H9 (cell line): ENCODE data around the gene ZFPL1. TPM values are rescaled to one million over a fixed set of nuclear protein-coding genes. Genes with fewer than 3 reads are reported as not detected.

Experiments
- DNase-seq: peaks from one replicate; pipeline ENCODE4 v3.0.0-alpha.2; 2017
- H2AFZ ChIP-seq: one replicate; pipeline ENCODE4 v1.6.1; 2013; ENCODE audit warnings: mild to moderate bottlenecking, low read length, control low read depth, moderate library complexity
- H2AK5ac ChIP-seq: 2 replicates; pipeline ENCODE4 v1.6.1; 2013; ENCODE audit warnings: low read length, control low read depth, mixed read lengths; ENCODE audit not compliant: insufficient read length
- H2BK120ac ChIP-seq: one replicate; pipeline ENCODE4 v1.6.1; 2013; ENCODE audit warnings: low read depth, mild to moderate bottlenecking, low read length, control low read depth, inconsistent platforms; ENCODE audit not compliant: poor library complexity, severe bottlenecking
- H2BK12ac ChIP-seq: 2 replicates; pipeline ENCODE4 v1.6.1; 2013; ENCODE audit warnings: low read length, control low read depth, mixed read lengths, low read depth; ENCODE audit not compliant: insufficient read length
- H2BK15ac ChIP-seq: 2 replicates; pipeline ENCODE4 v1.6.1; 2013; ENCODE audit warnings: low read depth, low read length, control low read depth
- H2BK20ac ChIP-seq: one replicate; pipeline ENCODE4 v1.6.1; 2013; ENCODE audit warnings: low read depth, mild to moderate bottlenecking, low read length, control low read depth, inconsistent platforms; ENCODE audit not compliant: poor library complexity, severe bottlenecking
- H2BK5ac ChIP-seq: 2 replicates; pipeline ENCODE4 v1.6.1; 2013; ENCODE audit warnings: low read length, control low read depth, mixed read lengths; ENCODE audit not compliant: insufficient read length
- H3K14ac ChIP-seq: 2 replicates; pipeline ENCODE4 v1.6.1; 2013; ENCODE audit warnings: low read length, control low read depth; ENCODE audit not compliant: insufficient read depth
- H3K18ac ChIP-seq: 2 replicates; pipeline ENCODE4 v1.6.1; 2013; ENCODE audit warnings: low read depth, mild to moderate bottlenecking, mixed read lengths, low read length, control low read depth; ENCODE audit not compliant: insufficient read length
- H3K23ac ChIP-seq: 2 replicates; pipeline ENCODE4 v1.6.1; 2013; ENCODE audit warnings: low read length, control low read depth, mixed read lengths, low read depth; ENCODE audit not compliant: insufficient read length
- H3K23me2 ChIP-seq: 2 replicates; pipeline ENCODE4 v1.6.1; 2013; ENCODE audit warnings: low read depth, mild to moderate bottlenecking, mixed read lengths, low read length, control low read depth; ENCODE audit not compliant: insufficient read length, poor library complexity, severe bottlenecking
- H3K27ac ChIP-seq: 2 replicates; pipeline ENCODE4 v1.5.1; 2013; ENCODE audit warnings: low read length, control low read depth, mixed read lengths, low read depth; ENCODE audit not compliant: insufficient read length
- H3K27me3 ChIP-seq: 2 replicates; pipeline ENCODE4 v1.6.1; 2013; ENCODE audit warnings: low read length, control low read depth, inconsistent platforms; ENCODE audit not compliant: insufficient read depth
- H3K4ac ChIP-seq: 2 replicates; pipeline ENCODE4 v1.6.1; 2013; ENCODE audit warnings: low read depth, mild to moderate bottlenecking, control low read depth, inconsistent platforms, low read length, moderate library complexity
- H3K4me1 ChIP-seq: 2 replicates; pipeline ENCODE4 v1.6.1; 2013; ENCODE audit warnings: low read length, control low read depth, inconsistent platforms; ENCODE audit not compliant: insufficient read depth
- H3K4me2 ChIP-seq: 2 replicates; pipeline ENCODE4 v1.6.1; 2013; ENCODE audit warnings: low read length, control low read depth, mixed read lengths; ENCODE audit not compliant: insufficient read length, insufficient read depth
- H3K56ac ChIP-seq: 2 replicates; pipeline ENCODE4 v1.6.1; 2013; ENCODE audit warnings: low read depth, mild to moderate bottlenecking, mixed read lengths, low read length, control low read depth; ENCODE audit not compliant: insufficient read length
- H3K79me1 ChIP-seq: 2 replicates; pipeline ENCODE4 v1.6.1; 2013; ENCODE audit warnings: low read depth, mild to moderate bottlenecking, moderate library complexity, low read length, control low read depth, inconsistent platforms; ENCODE audit not compliant: insufficient read depth, poor library complexity, severe bottlenecking
- H3K79me2 ChIP-seq: 2 replicates; pipeline ENCODE4 v1.6.1; 2013; ENCODE audit warnings: low read length, control low read depth, inconsistent platforms; ENCODE audit not compliant: insufficient read depth
- H3K9ac ChIP-seq: 2 replicates; pipeline ENCODE4 v1.6.1; 2013; ENCODE audit warnings: low read length, control low read depth, mixed read lengths; ENCODE audit not compliant: insufficient read length; ENCODE audit errors: extremely low read depth
- H3K9me3 ChIP-seq: one replicate; pipeline ENCODE4 v1.6.1; 2013; ENCODE audit warnings: low read depth, low read length, inconsistent platforms; ENCODE audit not compliant: control insufficient read depth
- H3T11ph ChIP-seq: one replicate; pipeline ENCODE4 v1.6.1; 2013; ENCODE audit warnings: mild to moderate bottlenecking, low read length, control low read depth, inconsistent platforms
- H4K20me1 ChIP-seq: one replicate; pipeline ENCODE4 v1.6.1; 2013; ENCODE audit not compliant: control insufficient read depth, insufficient read length, insufficient read depth
- H4K5ac ChIP-seq: 2 replicates; pipeline ENCODE4 v1.6.1; 2013; ENCODE audit warnings: low read depth, mild to moderate bottlenecking, mixed read lengths, low read length, control low read depth; ENCODE audit not compliant: insufficient read length
- H4K8ac ChIP-seq: replicated peaks from 2 replicates; pipeline ENCODE4 v1.6.1; 2013; ENCODE audit warnings: low read length, control low read depth, mixed read lengths, low read depth; ENCODE audit not compliant: insufficient read length
- H4K91ac ChIP-seq: 2 replicates; pipeline ENCODE4 v1.6.1; 2013; ENCODE audit warnings: low read depth, mild to moderate bottlenecking, moderate library complexity, mixed read lengths, low read length, control low read depth; ENCODE audit not compliant: insufficient read length
- H3K27ac Mint-ChIP-seq, 3 experiments: 2 replicates in 2 of 3; 3 replicates in 1 of 3; pipeline ENCODE4 v1.8.0; 2020 to 2021; ENCODE audit warnings: mixed read lengths in 3 of 3, mild to moderate bottlenecking in 1 of 3, moderate library complexity in 1 of 3
- H3K27me3 Mint-ChIP-seq: 2 replicates; pipeline ENCODE4 v1.8.0; 2021; ENCODE audit warnings: low read depth, mild to moderate bottlenecking, moderate library complexity, mixed read lengths
- H3K36me3 Mint-ChIP-seq, 3 experiments: 2 replicates in 2 of 3; 3 replicates in 1 of 3; pipeline ENCODE4 v1.8.0; 2020 to 2021; ENCODE audit warnings: low read depth in 3 of 3, mixed read lengths in 3 of 3; ENCODE audit not compliant: insufficient read depth in 1 of 3
- H3K4me1 Mint-ChIP-seq, 2 experiments: 2 replicates each; pipeline ENCODE4 v1.8.0; 2020; ENCODE audit warnings: mixed read lengths in 2 of 2
- H3K4me3 Mint-ChIP-seq, 2 experiments: 2 replicates in 1 of 2; 3 replicates in 1 of 2; pipeline ENCODE4 v1.8.0; 2020 to 2021; ENCODE audit warnings: mild to moderate bottlenecking in 2 of 2, mixed read lengths in 2 of 2, moderate library complexity in 1 of 2
- H3K9me3 Mint-ChIP-seq, 2 experiments: 2 replicates in 1 of 2; 3 replicates in 1 of 2; pipeline ENCODE4 v1.8.0; 2020; ENCODE audit warnings: mild to moderate bottlenecking in 2 of 2, mixed read lengths in 2 of 2, moderate library complexity in 1 of 2
- CTCF ChIP-seq: fragments of 200-600 bp; sonication (generic); conservative IDR thresholded peaks from 3 replicates; pipeline ENCODE4 v1.8.0; 2021; ENCODE audit warnings: antibody characterized with exemption, mild to moderate bottlenecking
- WGBS: extraction: QIAGEN DNeasy Blood & Tissue Kit; methylation state at CpG from one replicate; pipeline ENCODE4 v1.1.7; 2013; ENCODE audit warnings: missing lambda C conversion rate, low lambda C conversion rate, mixed read lengths; ENCODE audit not compliant: insufficient read length; ENCODE audit errors: extremely low coverage; 5-methylcytosine and 5-hydroxymethylcytosine counted together
- total RNA-seq: library from RNA; stranded (reverse); gene quantifications from 2 replicates; pipeline ENCODE4 v1.2.1, GENCODE V29; 2021

ZFPL1 gene
- total RNA-seq, 1 experiment from 2014 or later, result 24.2 TPM

GRCh38 chr11:65042891-65043290, 41.1 kb upstream of the ZFPL1 start:
- H4K8ac ChIP-seq, result no peak overlapping the region
- no peak overlapping the region for H3K27ac ChIP-seq
- no peak overlapping the region for H3K9ac ChIP-seq

More at GRCh38 chr11:65042891-65043290, 41.1 kb upstream of the ZFPL1 start:
- Histone ChIP-seq H3K23ac (no peak overlapping the region), H2AFZ (no peak overlapping the region), H3T11ph (no peak overlapping the region), H2BK12ac (no peak overlapping the region), H2BK20ac (no peak overlapping the region), H4K91ac (no peak overlapping the region), H4K20me1 (no peaks in the 10 kb centered on the region), H3K23me2 (peaks cover 4% of the 10 kb centered on the region), H3K56ac (no peak overlapping the region), H3K4me2 (no peak overlapping the region), H3K79me1 (no peaks in the 10 kb centered on the region), H3K79me2 (peaks cover 2% of the 10 kb centered on the region; the same call in 1 of the 2 replicates), H2BK120ac (no peak overlapping the region), H2BK15ac (no peak overlapping the region), H3K27me3 (no peaks in the 10 kb centered on the region), H3K9me3 (no peaks in the 10 kb centered on the region), H2BK5ac (no peak overlapping the region), H3K4ac (no peak overlapping the region), H2AK5ac (no peak overlapping the region), H3K18ac (no peak overlapping the region), H4K5ac (no peak overlapping the region), H3K4me1 (no peaks in the 10 kb centered on the region), H3K14ac (no peak overlapping the region)
- H3K4me3 Mint-ChIP-seq, result peak overlapping the region; percentile 91 to 96
- no peak for DNase-seq
- H3K4me1 Mint-ChIP-seq, result peaks cover 4 to 14% of the 10 kb centered on the region in 2 experiments; a peak in 3 of 4 replicates
- H3K27me3 Mint-ChIP-seq, result no peaks in the 10 kb centered on the region
- WGBS, result no CpG with 5 or more reads among the region's 6 CpGs
- no peaks in the 10 kb centered on the region for H3K9me3 Mint-ChIP-seq
- peak overlapping the region in 2 of 3 experiments; percentile 59 to 61; a peak in 2 of 7 replicates for H3K27ac Mint-ChIP-seq
- H3K36me3 Mint-ChIP-seq, result peaks cover 5 to 30% (median 25%) of the 10 kb centered on the region in 3 experiments; a peak in 6 of 7 replicates
- TF ChIP-seq CTCF, result no peak
